GM19240 (cell line): ENCODE data around the gene METTL2B.
"Not testable (repeated sequence)": the region's sequence is repeated elsewhere in the genome, so short reads cannot be mapped to it uniquely, and the experiment has no call there.

Experiments used
- DNase-seq: peaks from one replicate; pipeline ENCODE4 v3.0.0; 2011; ENCODE audit warnings: low spot score; ENCODE audit not compliant: insufficient read length

METTL2B gene

GRCh38 chr7:128454808-128455542, 21.6 kb upstream of the METTL2B start:
- DNase-seq: no peak

GRCh38 chr7:128455543-128456254, 20.8 kb upstream of the METTL2B start, which contains the start of gene HILPDA:
HILPDA (plus strand) TSS chr7:128455878; CDS start chr7:128457269, 1,391 bp downstream.
- DNase-seq: peak; percentile 85

GRCh38 chr7:128456255-128456725, 20.3 kb upstream of the METTL2B start:
- DNase-seq: no peak

GRCh38 chr7:128457385-128457784, 19.2 kb upstream of the METTL2B start:
- not testable (repeated sequence) for DNase-seq

- peak; percentile 19 for DNase-seq
Measured at GRCh38 chr7:128458956-128459355, 17.6 kb upstream of the METTL2B start.

GRCh38 chr7:128459394-128459878, 17.1 kb upstream of the METTL2B start:
- DNase-seq: peak; percentile 43

GRCh38 chr7:128462460-128462859, 14.1 kb upstream of the METTL2B start:
- DNase-seq: no peak

- DNase-seq: not testable (repeated sequence)
Measured at GRCh38 chr7:128463345-128463744, 13.2 kb upstream of the METTL2B start.

- DNase-seq: not testable (repeated sequence)
Measured at GRCh38 chr7:128463933-128464332, 12.6 kb upstream of the METTL2B start.

GRCh38 chr7:128466871-128467270, 9.7 kb upstream of the METTL2B start:
- not testable (repeated sequence) for DNase-seq

- DNase-seq: not testable (repeated sequence)
Measured at GRCh38 chr7:128477336-128477690, 765 bp downstream of the METTL2B start.

GRCh38 chr7:128479082-128479481, 2.5 kb downstream of the METTL2B start:
- not testable (repeated sequence) for DNase-seq

GRCh38 chr7:128488134-128488533, 11.6 kb downstream of the METTL2B start:
- not testable (repeated sequence) for DNase-seq

- no peak for DNase-seq
Measured at GRCh38 chr7:128497405-128497804, 20.9 kb downstream of the METTL2B start.

GRCh38 chr7:128505416-128505815, 28.9 kb downstream of the METTL2B start:
- DNase-seq: not testable (repeated sequence)

- DNase-seq: not testable (repeated sequence)
Measured at GRCh38 chr7:128506819-128507218, 30.3 kb downstream of the METTL2B start.

GRCh38 chr7:128507321-128507993, 30.9 kb downstream of the METTL2B start:
- DNase-seq: not testable (repeated sequence)

- DNase-seq: not testable (repeated sequence)
Measured at GRCh38 chr7:128511692-128512091, 35.1 kb downstream of the METTL2B start.

- DNase-seq: not testable (repeated sequence)
Measured at GRCh38 chr7:128515232-128515631, 38.7 kb downstream of the METTL2B start.

GRCh38 chr7:128517023-128517422, 40.5 kb downstream of the METTL2B start:
- not testable (repeated sequence) for DNase-seq

GRCh38 chr7:128523226-128523931, 46.8 kb downstream of the METTL2B start:
- not testable (repeated sequence) for DNase-seq
